WTC11 (cell line): ENCODE data around the gene NAA25. TPM values are rescaled to one million over a fixed set of nuclear protein-coding genes. Genes with fewer than 3 reads are reported as not detected.

ENCODE experiments used
- ATAC-seq: fragments of 200-7000 bp; cut with Tn5 transposase; 2 replicates; pipeline ENCODE4 v1.10.0; 2021; ENCODE audit warnings: mild to moderate bottlenecking, moderate library complexity
- CTCF ChIA-PET: fragments of 300-600 bp; sonication (Branson Sonifier 250); formaldehyde crosslinking; loops from one replicate; lab custom pipeline; 2021; ENCODE audit warnings: antibody characterized with exemption; lab: Charles Lee
- POLR2A ChIA-PET: fragments of 350-600 bp; sonication (Branson Sonifier 250); formaldehyde crosslinking; loops from one replicate; lab custom pipeline; 2021; ENCODE audit warnings: antibody characterized with exemption; lab: Charles Lee
- DNase-seq: peaks from one replicate; pipeline ENCODE4 v3.0.0; 2021; ENCODE audit warnings: low spot score
- H3K27ac Mint-ChIP-seq: 2 replicates; pipeline ENCODE4 v1.8.0; 2021; ENCODE audit warnings: mixed read lengths
- H3K27me3 Mint-ChIP-seq: 2 replicates; pipeline ENCODE4 v1.8.0; 2021; ENCODE audit warnings: low read depth, mild to moderate bottlenecking, moderate library complexity, mixed read lengths
- H3K36me3 Mint-ChIP-seq: 2 replicates; pipeline ENCODE4 v1.8.0; 2021; ENCODE audit warnings: mixed read lengths
- H3K4me1 Mint-ChIP-seq: 2 replicates; pipeline ENCODE4 v1.8.0; 2022; ENCODE audit warnings: mixed read lengths
- H3K4me3 Mint-ChIP-seq: 2 replicates; pipeline ENCODE4 v1.8.0; 2021; ENCODE audit warnings: mild to moderate bottlenecking, moderate library complexity, mixed read lengths
- H3K9me3 Mint-ChIP-seq: 2 replicates; pipeline ENCODE4 v1.8.0; 2021; ENCODE audit warnings: mixed read lengths
- ETV6 ChIP-seq: sonication (generic); formaldehyde crosslinking; IDR thresholded peaks from 2 replicates; pipeline ENCODE4 v1.8.1; 2022; ENCODE audit warnings: mild to moderate bottlenecking, missing genetic modification reagents
- FOXK1 ChIP-seq: sonication (generic); formaldehyde crosslinking; IDR thresholded peaks from 2 replicates; pipeline ENCODE4 v1.8.0; 2022; ENCODE audit warnings: mild to moderate bottlenecking, moderate library complexity, missing genetic modification reagents
- JAZF1 ChIP-seq: fragments of 250-450 bp; sonication (Bioruptor Pico); IDR thresholded peaks from 2 replicates; pipeline ENCODE4 v1.9.0; 2021; ENCODE audit warnings: moderate library complexity, mild to moderate bottlenecking, inconsistent platforms
- JUN ChIP-seq: sonication (generic); formaldehyde crosslinking; IDR thresholded peaks from 2 replicates; pipeline ENCODE4 v1.8.0; 2023; ENCODE audit warnings: mild to moderate bottlenecking, missing genetic modification reagents
- NR1H2 ChIP-seq: sonication (generic); formaldehyde crosslinking; IDR thresholded peaks from 2 replicates; pipeline ENCODE4 v1.9.0; 2021; ENCODE audit warnings: mild to moderate bottlenecking, moderate library complexity, missing genetic modification reagents
- SMAD3 ChIP-seq: sonication (generic); formaldehyde crosslinking; IDR thresholded peaks from 2 replicates; pipeline ENCODE4 v1.8.0; 2022; ENCODE audit warnings: missing genetic modification reagents, mild to moderate bottlenecking, borderline replicate concordance
- TP53 ChIP-seq: sonication (generic); formaldehyde crosslinking; IDR thresholded peaks from 2 replicates; pipeline ENCODE4 v1.8.1; 2023; ENCODE audit warnings: mild to moderate bottlenecking, missing genetic modification reagents
- ZBTB21 ChIP-seq: sonication (generic); formaldehyde crosslinking; IDR thresholded peaks from 2 replicates; pipeline ENCODE4 v1.8.1; 2023; ENCODE audit warnings: mild to moderate bottlenecking, missing genetic modification reagents, borderline replicate concordance
- ZNF121 ChIP-seq: sonication (generic); formaldehyde crosslinking; IDR thresholded peaks from 2 replicates; pipeline ENCODE4 v1.8.0; 2023; ENCODE audit warnings: missing genetic modification reagents
- ZNF263 ChIP-seq: sonication (generic); formaldehyde crosslinking; IDR thresholded peaks from 2 replicates; pipeline ENCODE4 v1.8.1; 2022; ENCODE audit warnings: low read depth, mild to moderate bottlenecking, moderate library complexity, missing genetic modification reagents
- ZNF396 ChIP-seq: fragments of 250-450 bp; sonication (Bioruptor Pico); IDR thresholded peaks from 2 replicates; pipeline ENCODE4 v1.8.0; 2021; ENCODE audit warnings: mild to moderate bottlenecking, moderate library complexity, borderline replicate concordance
- total RNA-seq: library from RNA; stranded (reverse); gene quantifications from 3 replicates; pipeline ENCODE4 v1.2.3, GENCODE V29; 2021
- TF ChIP-seq, protein P1 (sequence below): sonication (generic); formaldehyde crosslinking; conservative IDR thresholded peaks from 2 replicates; pipeline ENCODE4 v1.8.1; 2022; ENCODE audit warnings: mild to moderate bottlenecking, missing genetic modification reagents
- TF ChIP-seq, protein P2 (sequence below): sonication (generic); formaldehyde crosslinking; IDR thresholded peaks from 2 replicates; pipeline ENCODE4 v1.8.1; 2022; ENCODE audit warnings: low read depth, mild to moderate bottlenecking, moderate library complexity, missing genetic modification reagents, borderline replicate concordance
- TF ChIP-seq, protein P3 (sequence below): sonication (generic); formaldehyde crosslinking; conservative IDR thresholded peaks from 2 replicates; pipeline ENCODE4 v1.8.1; 2023; ENCODE audit warnings: mild to moderate bottlenecking, low read depth, missing genetic modification reagents, moderate library complexity
- TF ChIP-seq, protein P4 (sequence below): sonication (generic); formaldehyde crosslinking; IDR thresholded peaks from 2 replicates; pipeline ENCODE4 v1.8.1; 2023; ENCODE audit warnings: mild to moderate bottlenecking, missing genetic modification reagents
- TF ChIP-seq, protein P5 (sequence below): fragments of 250-450 bp; sonication (Bioruptor Pico); IDR thresholded peaks from 2 replicates; pipeline ENCODE4 v1.9.0; 2021; ENCODE audit warnings: mild to moderate bottlenecking, borderline replicate concordance
- TF ChIP-seq, protein P6 (sequence below): fragments of 250-450 bp; sonication (Bioruptor Pico); IDR thresholded peaks from 2 replicates; pipeline ENCODE4 v1.9.0; 2021; ENCODE audit warnings: moderate library complexity, mild to moderate bottlenecking, inconsistent platforms, borderline replicate concordance

Gene NAA25
- total RNA-seq, 1 experiment from 2014 or later = 47.5 TPM

DNA sequence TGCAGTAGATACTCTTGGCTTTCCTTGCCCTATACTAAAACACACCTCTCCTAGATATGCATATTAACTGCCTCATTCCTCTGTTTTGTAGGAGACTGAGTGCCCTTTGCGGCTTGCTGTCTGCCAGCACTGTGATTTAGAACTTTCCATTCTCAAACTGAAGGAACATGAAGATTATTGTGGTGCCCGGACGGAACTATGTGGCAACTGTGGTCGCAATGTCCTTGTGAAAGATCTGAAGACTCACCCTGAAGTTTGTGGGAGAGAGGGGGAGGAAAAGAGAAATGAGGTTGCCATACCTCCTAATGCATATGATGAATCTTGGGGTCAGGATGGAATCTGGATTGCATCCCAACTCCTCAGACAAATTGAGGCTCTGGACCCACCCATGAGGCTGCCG is 32.1 kb upstream of the NAA25 start:
- ATAC-seq = no peak
- ChIA-PET POLR2A (interaction anchor here (0.6 kb wide), 1 partner anchor 341 kb away, joined by 3 read pairs; no protein-coding TSS in a partner anchor), CTCF (no interaction called here)
- no peak for DNase-seq
- Mint-ChIP-seq H3K27me3 (no peaks in the 10 kb centered on the region), H3K27ac (no peak overlapping the region), H3K36me3 (peaks cover 36% of the 10 kb centered on the region), H3K4me3 (no peak overlapping the region), H3K9me3 (no peaks in the 10 kb centered on the region), H3K4me1 (no peaks in the 10 kb centered on the region)
- TF ChIP-seq NR1H2 (CRISPR knock-in tag) = no peak
- TF ChIP-seq, protein P1, sequence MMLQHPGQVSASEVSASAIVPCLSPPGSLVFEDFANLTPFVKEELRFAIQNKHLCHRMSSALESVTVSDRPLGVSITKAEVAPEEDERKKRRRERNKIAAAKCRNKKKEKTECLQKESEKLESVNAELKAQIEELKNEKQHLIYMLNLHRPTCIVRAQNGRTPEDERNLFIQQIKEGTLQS = no peak
- no peak for TF ChIP-seq TP53
- no peak for TF ChIP-seq SMAD3 (CRISPR knock-in tag)
- TF ChIP-seq, protein P2, sequence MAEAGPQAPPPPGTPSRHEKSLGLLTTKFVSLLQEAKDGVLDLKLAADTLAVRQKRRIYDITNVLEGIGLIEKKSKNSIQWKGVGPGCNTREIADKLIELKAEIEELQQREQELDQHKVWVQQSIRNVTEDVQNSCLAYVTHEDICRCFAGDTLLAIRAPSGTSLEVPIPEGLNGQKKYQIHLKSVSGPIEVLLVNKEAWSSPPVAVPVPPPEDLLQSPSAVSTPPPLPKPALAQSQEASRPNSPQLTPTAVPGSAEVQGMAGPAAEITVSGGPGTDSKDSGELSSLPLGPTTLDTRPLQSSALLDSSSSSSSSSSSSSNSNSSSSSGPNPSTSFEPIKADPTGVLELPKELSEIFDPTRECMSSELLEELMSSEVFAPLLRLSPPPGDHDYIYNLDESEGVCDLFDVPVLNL (CRISPR knock-in tag) = no peak
- TF ChIP-seq, protein P3, sequence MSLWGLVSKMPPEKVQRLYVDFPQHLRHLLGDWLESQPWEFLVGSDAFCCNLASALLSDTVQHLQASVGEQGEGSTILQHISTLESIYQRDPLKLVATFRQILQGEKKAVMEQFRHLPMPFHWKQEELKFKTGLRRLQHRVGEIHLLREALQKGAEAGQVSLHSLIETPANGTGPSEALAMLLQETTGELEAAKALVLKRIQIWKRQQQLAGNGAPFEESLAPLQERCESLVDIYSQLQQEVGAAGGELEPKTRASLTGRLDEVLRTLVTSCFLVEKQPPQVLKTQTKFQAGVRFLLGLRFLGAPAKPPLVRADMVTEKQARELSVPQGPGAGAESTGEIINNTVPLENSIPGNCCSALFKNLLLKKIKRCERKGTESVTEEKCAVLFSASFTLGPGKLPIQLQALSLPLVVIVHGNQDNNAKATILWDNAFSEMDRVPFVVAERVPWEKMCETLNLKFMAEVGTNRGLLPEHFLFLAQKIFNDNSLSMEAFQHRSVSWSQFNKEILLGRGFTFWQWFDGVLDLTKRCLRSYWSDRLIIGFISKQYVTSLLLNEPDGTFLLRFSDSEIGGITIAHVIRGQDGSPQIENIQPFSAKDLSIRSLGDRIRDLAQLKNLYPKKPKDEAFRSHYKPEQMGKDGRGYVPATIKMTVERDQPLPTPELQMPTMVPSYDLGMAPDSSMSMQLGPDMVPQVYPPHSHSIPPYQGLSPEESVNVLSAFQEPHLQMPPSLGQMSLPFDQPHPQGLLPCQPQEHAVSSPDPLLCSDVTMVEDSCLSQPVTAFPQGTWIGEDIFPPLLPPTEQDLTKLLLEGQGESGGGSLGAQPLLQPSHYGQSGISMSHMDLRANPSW (CRISPR knock-in tag) = no peak
- TF ChIP-seq, protein P4, sequence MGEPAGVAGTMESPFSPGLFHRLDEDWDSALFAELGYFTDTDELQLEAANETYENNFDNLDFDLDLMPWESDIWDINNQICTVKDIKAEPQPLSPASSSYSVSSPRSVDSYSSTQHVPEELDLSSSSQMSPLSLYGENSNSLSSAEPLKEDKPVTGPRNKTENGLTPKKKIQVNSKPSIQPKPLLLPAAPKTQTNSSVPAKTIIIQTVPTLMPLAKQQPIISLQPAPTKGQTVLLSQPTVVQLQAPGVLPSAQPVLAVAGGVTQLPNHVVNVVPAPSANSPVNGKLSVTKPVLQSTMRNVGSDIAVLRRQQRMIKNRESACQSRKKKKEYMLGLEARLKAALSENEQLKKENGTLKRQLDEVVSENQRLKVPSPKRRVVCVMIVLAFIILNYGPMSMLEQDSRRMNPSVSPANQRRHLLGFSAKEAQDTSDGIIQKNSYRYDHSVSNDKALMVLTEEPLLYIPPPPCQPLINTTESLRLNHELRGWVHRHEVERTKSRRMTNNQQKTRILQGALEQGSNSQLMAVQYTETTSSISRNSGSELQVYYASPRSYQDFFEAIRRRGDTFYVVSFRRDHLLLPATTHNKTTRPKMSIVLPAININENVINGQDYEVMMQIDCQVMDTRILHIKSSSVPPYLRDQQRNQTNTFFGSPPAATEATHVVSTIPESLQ (CRISPR knock-in tag) = no peak
- no peak for TF ChIP-seq JUN (CRISPR knock-in tag)
- TF ChIP-seq, protein P5, sequence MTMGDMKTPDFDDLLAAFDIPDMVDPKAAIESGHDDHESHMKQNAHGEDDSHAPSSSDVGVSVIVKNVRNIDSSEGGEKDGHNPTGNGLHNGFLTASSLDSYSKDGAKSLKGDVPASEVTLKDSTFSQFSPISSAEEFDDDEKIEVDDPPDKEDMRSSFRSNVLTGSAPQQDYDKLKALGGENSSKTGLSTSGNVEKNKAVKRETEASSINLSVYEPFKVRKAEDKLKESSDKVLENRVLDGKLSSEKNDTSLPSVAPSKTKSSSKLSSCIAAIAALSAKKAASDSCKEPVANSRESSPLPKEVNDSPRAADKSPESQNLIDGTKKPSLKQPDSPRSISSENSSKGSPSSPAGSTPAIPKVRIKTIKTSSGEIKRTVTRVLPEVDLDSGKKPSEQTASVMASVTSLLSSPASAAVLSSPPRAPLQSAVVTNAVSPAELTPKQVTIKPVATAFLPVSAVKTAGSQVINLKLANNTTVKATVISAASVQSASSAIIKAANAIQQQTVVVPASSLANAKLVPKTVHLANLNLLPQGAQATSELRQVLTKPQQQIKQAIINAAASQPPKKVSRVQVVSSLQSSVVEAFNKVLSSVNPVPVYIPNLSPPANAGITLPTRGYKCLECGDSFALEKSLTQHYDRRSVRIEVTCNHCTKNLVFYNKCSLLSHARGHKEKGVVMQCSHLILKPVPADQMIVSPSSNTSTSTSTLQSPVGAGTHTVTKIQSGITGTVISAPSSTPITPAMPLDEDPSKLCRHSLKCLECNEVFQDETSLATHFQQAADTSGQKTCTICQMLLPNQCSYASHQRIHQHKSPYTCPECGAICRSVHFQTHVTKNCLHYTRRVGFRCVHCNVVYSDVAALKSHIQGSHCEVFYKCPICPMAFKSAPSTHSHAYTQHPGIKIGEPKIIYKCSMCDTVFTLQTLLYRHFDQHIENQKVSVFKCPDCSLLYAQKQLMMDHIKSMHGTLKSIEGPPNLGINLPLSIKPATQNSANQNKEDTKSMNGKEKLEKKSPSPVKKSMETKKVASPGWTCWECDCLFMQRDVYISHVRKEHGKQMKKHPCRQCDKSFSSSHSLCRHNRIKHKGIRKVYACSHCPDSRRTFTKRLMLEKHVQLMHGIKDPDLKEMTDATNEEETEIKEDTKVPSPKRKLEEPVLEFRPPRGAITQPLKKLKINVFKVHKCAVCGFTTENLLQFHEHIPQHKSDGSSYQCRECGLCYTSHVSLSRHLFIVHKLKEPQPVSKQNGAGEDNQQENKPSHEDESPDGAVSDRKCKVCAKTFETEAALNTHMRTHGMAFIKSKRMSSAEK (CRISPR knock-in tag) = no peak
- no peak for TF ChIP-seq ZNF263
- TF ChIP-seq JAZF1 (CRISPR knock-in tag) = no peak
- TF ChIP-seq ZNF121 (CRISPR knock-in tag) = no peak

DNA sequence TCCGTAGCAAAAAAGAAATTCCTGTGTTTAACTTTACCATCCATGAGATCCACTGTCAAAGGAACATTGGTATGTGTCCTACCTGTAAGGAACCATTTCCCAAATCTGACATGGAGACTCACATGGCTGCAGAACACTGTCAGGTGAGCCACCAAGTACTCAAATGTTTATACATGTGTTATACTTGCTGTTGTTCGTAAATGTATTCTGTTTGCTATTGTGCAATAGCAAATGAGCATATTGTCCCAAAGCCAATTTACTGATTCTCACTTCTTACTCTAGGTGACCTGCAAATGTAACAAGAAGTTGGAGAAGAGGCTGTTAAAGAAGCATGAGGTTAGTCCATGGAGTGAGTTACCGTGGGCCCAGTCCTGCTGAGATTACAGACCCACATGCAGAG is 26.1 kb upstream of the NAA25 start:
- Mint-ChIP-seq H3K27ac (no peak overlapping the region), H3K4me3 (no peak overlapping the region), H3K9me3 (no peaks in the 10 kb centered on the region), H3K27me3 (no peaks in the 10 kb centered on the region), H3K4me1 (no peaks in the 10 kb centered on the region), H3K36me3 (peaks cover 9% of the 10 kb centered on the region; the same call in 1 of the 2 replicates)
- ATAC-seq (no peak), DNase-seq (no peak)
- POLR2A ChIA-PET = interaction anchor here (0.7 kb wide), 1 partner anchor 259 kb away, joined by 7 read pairs; no protein-coding TSS in a partner anchor
- CTCF ChIA-PET = no interaction called here
- TF ChIP-seq, protein P1 = no peak
- TF ChIP-seq, protein P6, sequence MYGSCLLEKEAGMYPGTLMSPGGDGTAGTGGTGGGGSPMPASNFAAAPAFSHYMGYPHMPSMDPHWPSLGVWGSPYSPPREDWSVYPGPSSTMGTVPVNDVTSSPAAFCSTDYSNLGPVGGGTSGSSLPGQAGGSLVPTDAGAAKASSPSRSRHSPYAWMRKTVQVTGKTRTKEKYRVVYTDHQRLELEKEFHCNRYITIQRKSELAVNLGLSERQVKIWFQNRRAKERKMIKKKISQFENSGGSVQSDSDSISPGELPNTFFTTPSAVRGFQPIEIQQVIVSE (CRISPR knock-in tag) = no peak
- TF ChIP-seq ZNF263 (no peak), ETV6 (CRISPR knock-in tag) (no peak), FOXK1 (no peak), SMAD3 (CRISPR knock-in tag) (no peak), JUN (CRISPR knock-in tag) (no peak), ZNF396 (no peak), ZBTB21 (CRISPR knock-in tag) (no peak)
- TF ChIP-seq, protein P4 (CRISPR knock-in tag) = no peak
